H9 (cell line): ENCODE measurements around the gene DNAJC5. TPM values are rescaled to one million over a fixed set of nuclear protein-coding genes. Genes with fewer than 3 reads are reported as not detected.
"Not testable (repeated sequence)": the region's sequence is repeated elsewhere in the genome, so short reads cannot be mapped to it uniquely, and the experiment has no call there.

Experiments
- DNase-seq: peaks from one replicate; pipeline ENCODE4 v3.0.0-alpha.2; 2017
- H2AFZ ChIP-seq: one replicate; pipeline ENCODE4 v1.6.1; 2013; ENCODE audit warnings: mild to moderate bottlenecking, low read length, control low read depth, moderate library complexity
- H2AK5ac ChIP-seq: 2 replicates; pipeline ENCODE4 v1.6.1; 2013; ENCODE audit warnings: low read length, control low read depth, mixed read lengths; ENCODE audit not compliant: insufficient read length
- H2BK120ac ChIP-seq: one replicate; pipeline ENCODE4 v1.6.1; 2013; ENCODE audit warnings: low read depth, mild to moderate bottlenecking, low read length, control low read depth, inconsistent platforms; ENCODE audit not compliant: poor library complexity, severe bottlenecking
- H2BK12ac ChIP-seq: 2 replicates; pipeline ENCODE4 v1.6.1; 2013; ENCODE audit warnings: low read length, control low read depth, mixed read lengths, low read depth; ENCODE audit not compliant: insufficient read length
- H2BK15ac ChIP-seq: 2 replicates; pipeline ENCODE4 v1.6.1; 2013; ENCODE audit warnings: low read depth, low read length, control low read depth
- H2BK20ac ChIP-seq: one replicate; pipeline ENCODE4 v1.6.1; 2013; ENCODE audit warnings: low read depth, mild to moderate bottlenecking, low read length, control low read depth, inconsistent platforms; ENCODE audit not compliant: poor library complexity, severe bottlenecking
- H2BK5ac ChIP-seq: 2 replicates; pipeline ENCODE4 v1.6.1; 2013; ENCODE audit warnings: low read length, control low read depth, mixed read lengths; ENCODE audit not compliant: insufficient read length
- H3K14ac ChIP-seq: 2 replicates; pipeline ENCODE4 v1.6.1; 2013; ENCODE audit warnings: low read length, control low read depth; ENCODE audit not compliant: insufficient read depth
- H3K18ac ChIP-seq: 2 replicates; pipeline ENCODE4 v1.6.1; 2013; ENCODE audit warnings: low read depth, mild to moderate bottlenecking, mixed read lengths, low read length, control low read depth; ENCODE audit not compliant: insufficient read length
- H3K23ac ChIP-seq: 2 replicates; pipeline ENCODE4 v1.6.1; 2013; ENCODE audit warnings: low read length, control low read depth, mixed read lengths, low read depth; ENCODE audit not compliant: insufficient read length
- H3K23me2 ChIP-seq: 2 replicates; pipeline ENCODE4 v1.6.1; 2013; ENCODE audit warnings: low read depth, mild to moderate bottlenecking, mixed read lengths, low read length, control low read depth; ENCODE audit not compliant: insufficient read length, poor library complexity, severe bottlenecking
- H3K27ac ChIP-seq: 2 replicates; pipeline ENCODE4 v1.5.1; 2013; ENCODE audit warnings: low read length, control low read depth, mixed read lengths, low read depth; ENCODE audit not compliant: insufficient read length
- H3K27me3 ChIP-seq: 2 replicates; pipeline ENCODE4 v1.6.1; 2013; ENCODE audit warnings: low read length, control low read depth, inconsistent platforms; ENCODE audit not compliant: insufficient read depth
- H3K4ac ChIP-seq: 2 replicates; pipeline ENCODE4 v1.6.1; 2013; ENCODE audit warnings: low read depth, mild to moderate bottlenecking, control low read depth, inconsistent platforms, low read length, moderate library complexity
- H3K4me1 ChIP-seq: 2 replicates; pipeline ENCODE4 v1.6.1; 2013; ENCODE audit warnings: low read length, control low read depth, inconsistent platforms; ENCODE audit not compliant: insufficient read depth
- H3K4me2 ChIP-seq: 2 replicates; pipeline ENCODE4 v1.6.1; 2013; ENCODE audit warnings: low read length, control low read depth, mixed read lengths; ENCODE audit not compliant: insufficient read length, insufficient read depth
- H3K56ac ChIP-seq: 2 replicates; pipeline ENCODE4 v1.6.1; 2013; ENCODE audit warnings: low read depth, mild to moderate bottlenecking, mixed read lengths, low read length, control low read depth; ENCODE audit not compliant: insufficient read length
- H3K79me1 ChIP-seq: 2 replicates; pipeline ENCODE4 v1.6.1; 2013; ENCODE audit warnings: low read depth, mild to moderate bottlenecking, moderate library complexity, low read length, control low read depth, inconsistent platforms; ENCODE audit not compliant: insufficient read depth, poor library complexity, severe bottlenecking
- H3K79me2 ChIP-seq: 2 replicates; pipeline ENCODE4 v1.6.1; 2013; ENCODE audit warnings: low read length, control low read depth, inconsistent platforms; ENCODE audit not compliant: insufficient read depth
- H3K9ac ChIP-seq: 2 replicates; pipeline ENCODE4 v1.6.1; 2013; ENCODE audit warnings: low read length, control low read depth, mixed read lengths; ENCODE audit not compliant: insufficient read length; ENCODE audit errors: extremely low read depth
- H3K9me3 ChIP-seq: one replicate; pipeline ENCODE4 v1.6.1; 2013; ENCODE audit warnings: low read depth, low read length, inconsistent platforms; ENCODE audit not compliant: control insufficient read depth
- H3T11ph ChIP-seq: one replicate; pipeline ENCODE4 v1.6.1; 2013; ENCODE audit warnings: mild to moderate bottlenecking, low read length, control low read depth, inconsistent platforms
- H4K20me1 ChIP-seq: one replicate; pipeline ENCODE4 v1.6.1; 2013; ENCODE audit not compliant: control insufficient read depth, insufficient read length, insufficient read depth
- H4K5ac ChIP-seq: 2 replicates; pipeline ENCODE4 v1.6.1; 2013; ENCODE audit warnings: low read depth, mild to moderate bottlenecking, mixed read lengths, low read length, control low read depth; ENCODE audit not compliant: insufficient read length
- H4K8ac ChIP-seq: replicated peaks from 2 replicates; pipeline ENCODE4 v1.6.1; 2013; ENCODE audit warnings: low read length, control low read depth, mixed read lengths, low read depth; ENCODE audit not compliant: insufficient read length
- H4K91ac ChIP-seq: 2 replicates; pipeline ENCODE4 v1.6.1; 2013; ENCODE audit warnings: low read depth, mild to moderate bottlenecking, moderate library complexity, mixed read lengths, low read length, control low read depth; ENCODE audit not compliant: insufficient read length
- H3K27ac Mint-ChIP-seq, 3 experiments: 2 replicates in 2 of 3; 3 replicates in 1 of 3; pipeline ENCODE4 v1.8.0; 2020 to 2021; ENCODE audit warnings: mixed read lengths in 3 of 3, mild to moderate bottlenecking in 1 of 3, moderate library complexity in 1 of 3
- H3K27me3 Mint-ChIP-seq: 2 replicates; pipeline ENCODE4 v1.8.0; 2021; ENCODE audit warnings: low read depth, mild to moderate bottlenecking, moderate library complexity, mixed read lengths
- H3K36me3 Mint-ChIP-seq, 3 experiments: 2 replicates in 2 of 3; 3 replicates in 1 of 3; pipeline ENCODE4 v1.8.0; 2020 to 2021; ENCODE audit warnings: low read depth in 3 of 3, mixed read lengths in 3 of 3; ENCODE audit not compliant: insufficient read depth in 1 of 3
- H3K4me1 Mint-ChIP-seq, 2 experiments: 2 replicates each; pipeline ENCODE4 v1.8.0; 2020; ENCODE audit warnings: mixed read lengths in 2 of 2
- H3K4me3 Mint-ChIP-seq, 2 experiments: 2 replicates in 1 of 2; 3 replicates in 1 of 2; pipeline ENCODE4 v1.8.0; 2020 to 2021; ENCODE audit warnings: mild to moderate bottlenecking in 2 of 2, mixed read lengths in 2 of 2, moderate library complexity in 1 of 2
- H3K9me3 Mint-ChIP-seq, 2 experiments: 2 replicates in 1 of 2; 3 replicates in 1 of 2; pipeline ENCODE4 v1.8.0; 2020; ENCODE audit warnings: mild to moderate bottlenecking in 2 of 2, mixed read lengths in 2 of 2, moderate library complexity in 1 of 2
- WGBS: extraction: QIAGEN DNeasy Blood & Tissue Kit; methylation state at CpG from one replicate; pipeline ENCODE4 v1.1.7; 2013; ENCODE audit warnings: missing lambda C conversion rate, low lambda C conversion rate, mixed read lengths; ENCODE audit not compliant: insufficient read length; ENCODE audit errors: extremely low coverage; 5-methylcytosine and 5-hydroxymethylcytosine counted together
- total RNA-seq: library from RNA; stranded (reverse); gene quantifications from 2 replicates; pipeline ENCODE4 v1.2.1, GENCODE V29; 2021

The DNAJC5 gene
- total RNA-seq, 1 experiment from 2014 or later: 43.0 TPM

DNA sequence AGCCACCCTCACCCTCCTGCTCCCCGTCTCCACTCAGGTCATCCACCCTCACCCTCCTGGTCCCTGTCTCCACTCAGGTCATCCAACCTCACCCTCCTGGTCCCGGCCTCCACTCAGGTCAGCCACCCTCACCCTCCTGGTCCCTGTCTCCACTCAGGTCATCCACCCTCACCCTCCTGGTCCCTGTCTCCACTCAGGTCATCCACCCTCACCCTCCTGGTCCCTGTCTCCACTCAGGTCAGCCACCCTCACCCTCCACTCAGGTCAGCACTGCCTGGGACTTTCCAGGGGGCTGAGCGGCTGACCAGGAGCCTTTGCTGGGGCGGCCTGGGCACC, 41.2 kb upstream of the DNAJC5 start:
- not testable (repeated sequence) for H3K4me3 Mint-ChIP-seq, H3K9me3 ChIP-seq, H3K27ac ChIP-seq, H3K79me2 ChIP-seq, H2BK15ac ChIP-seq, H4K20me1 ChIP-seq, H3K9ac ChIP-seq, DNase-seq, H2BK5ac ChIP-seq, H3K23me2 ChIP-seq, H2AK5ac ChIP-seq, H2AFZ ChIP-seq, H4K5ac ChIP-seq, H3K27me3 ChIP-seq, H3K23ac ChIP-seq, H4K91ac ChIP-seq, H2BK20ac ChIP-seq, H3K79me1 ChIP-seq, H3K18ac ChIP-seq, H3K9me3 Mint-ChIP-seq, H3K27ac Mint-ChIP-seq, H4K8ac ChIP-seq, H3K14ac ChIP-seq, H3K56ac ChIP-seq, H3K36me3 Mint-ChIP-seq, H2BK12ac ChIP-seq, H3K4me1 ChIP-seq, H3T11ph ChIP-seq, H3K4ac ChIP-seq, H2BK120ac ChIP-seq, H3K27me3 Mint-ChIP-seq, H3K4me2 ChIP-seq
- WGBS: no CpG with 5 or more reads among the region's 4 CpGs
- H3K4me1 Mint-ChIP-seq: peaks cover 13 to 29% of the 10 kb centered on the region in 2 experiments
